SW 1271 (cell line): ENCODE measurements around the gene MYO9B.
"Not testable (repeated sequence)": the region's sequence is repeated elsewhere in the genome, so short reads cannot be mapped to it uniquely, and the experiment has no call there.

Experiments
- DNase-seq, 2 experiments: peaks; one replicate each; lab custom pipeline; 2025; lab: John Stamatoyannopoulos, UW

The MYO9B gene

DNA sequence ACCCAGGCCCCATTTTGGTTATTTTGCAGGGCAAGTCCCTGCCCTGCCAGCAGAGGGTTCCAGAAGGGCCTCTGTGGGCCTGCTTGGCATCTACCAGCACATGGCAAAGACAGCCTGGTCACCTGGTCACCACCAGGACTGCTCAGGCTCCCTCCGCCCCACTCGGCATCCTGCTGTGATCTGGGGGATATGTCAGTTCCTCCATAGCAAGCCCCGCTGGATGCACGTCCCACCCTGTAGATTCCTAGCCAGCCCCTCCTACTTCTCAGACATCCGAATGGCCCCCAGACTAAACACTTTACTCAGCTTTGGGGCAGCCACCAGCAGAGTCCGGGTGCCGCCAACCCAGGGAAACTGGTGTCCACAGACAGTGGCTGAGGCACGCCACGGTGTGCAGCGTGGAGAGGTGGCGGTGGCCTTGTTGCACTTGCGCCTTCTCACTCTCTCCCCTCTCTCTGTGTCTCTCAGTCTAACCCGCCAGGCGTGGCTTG is 107.7 kb downstream of the MYO9B start:
- DNase-seq: no peak

DNA sequence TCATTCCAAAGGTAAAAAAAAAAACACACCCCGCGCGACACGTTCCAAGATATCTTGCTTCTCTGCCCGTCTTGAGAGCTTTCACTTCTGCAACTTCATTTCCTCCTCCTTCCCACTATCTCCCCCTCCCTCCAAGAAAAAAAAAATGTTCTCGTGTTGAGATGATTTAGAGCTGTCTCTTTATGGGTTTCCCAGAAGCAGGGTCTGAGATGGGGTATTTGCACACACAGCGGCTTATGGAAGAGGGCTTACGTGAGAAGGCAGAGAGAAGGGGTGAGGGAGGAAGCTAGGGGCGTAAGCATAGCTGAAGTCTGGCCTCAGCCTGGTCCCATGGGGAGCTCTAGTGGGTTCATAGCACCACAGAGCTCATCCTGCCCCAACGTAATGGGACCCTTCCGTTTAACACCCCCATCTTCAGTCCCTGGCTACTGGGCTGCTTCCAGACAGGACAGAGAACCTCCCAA is 108.3 kb downstream of the MYO9B start:
- no peak for DNase-seq

DNA sequence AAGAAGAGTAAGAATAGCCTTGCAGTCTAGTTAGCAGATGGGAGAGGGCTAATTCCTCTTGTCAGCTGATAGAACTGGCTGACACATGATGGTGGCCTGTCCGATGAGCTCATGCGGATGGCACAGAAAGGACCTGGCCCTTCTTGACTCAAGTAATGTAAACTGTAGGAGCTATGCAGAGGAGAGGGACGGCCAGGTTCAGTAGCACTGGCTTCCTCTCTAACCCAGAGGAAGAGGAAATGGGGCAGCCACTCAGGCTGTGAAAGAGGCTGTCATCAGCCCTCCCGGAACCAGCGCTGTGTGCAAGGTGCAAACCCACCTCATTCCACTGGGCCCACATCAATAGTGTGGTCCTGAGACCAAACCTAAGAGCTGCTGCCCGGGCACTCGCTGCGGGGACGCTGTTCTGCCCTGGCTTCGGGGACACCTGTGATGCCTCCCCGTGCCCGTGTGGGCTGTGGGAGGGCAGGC is 108.8 kb downstream of the MYO9B start:
- no peak for DNase-seq

DNA sequence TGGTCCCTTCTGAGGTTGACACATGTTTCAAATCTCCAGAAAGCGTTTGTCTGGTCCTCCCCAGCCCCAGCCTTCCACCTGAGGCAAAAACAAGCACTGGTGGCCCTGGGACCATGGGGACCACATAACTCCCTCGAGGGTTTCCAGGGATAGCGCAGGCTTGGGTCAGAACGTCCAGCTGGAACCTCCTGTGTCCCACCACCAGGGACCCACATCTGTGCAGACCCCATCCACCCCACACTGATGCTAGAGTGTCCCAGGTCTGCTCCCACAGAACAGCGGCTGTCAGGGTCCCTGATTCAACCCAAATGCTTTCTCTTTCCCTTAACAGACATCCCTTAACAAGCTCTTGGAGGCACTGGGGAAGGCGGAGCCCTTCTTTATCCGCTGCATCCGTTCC is 110.0 kb downstream of the MYO9B start:
- no peak for DNase-seq

DNA sequence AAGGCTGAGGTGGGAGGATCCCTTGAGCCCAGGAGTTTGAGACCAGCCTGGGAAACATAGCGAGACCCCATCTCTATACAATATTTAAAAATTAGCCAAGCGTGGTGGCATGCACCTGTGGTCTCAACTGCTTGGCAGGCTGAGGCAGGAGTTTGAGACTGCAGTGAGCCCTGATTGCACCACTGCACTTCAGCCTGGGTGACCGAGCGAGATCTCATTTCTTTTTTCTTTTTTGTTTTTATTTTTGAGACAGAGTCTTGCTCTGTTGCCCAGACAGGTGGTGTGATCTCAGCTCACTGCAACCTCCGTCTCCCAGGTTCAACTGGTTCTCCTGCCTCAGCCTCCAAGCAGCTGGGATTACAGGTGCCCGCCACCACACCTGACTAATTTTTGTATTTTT is 116.2 kb downstream of the MYO9B start:
- DNase-seq: not testable (repeated sequence)

DNA sequence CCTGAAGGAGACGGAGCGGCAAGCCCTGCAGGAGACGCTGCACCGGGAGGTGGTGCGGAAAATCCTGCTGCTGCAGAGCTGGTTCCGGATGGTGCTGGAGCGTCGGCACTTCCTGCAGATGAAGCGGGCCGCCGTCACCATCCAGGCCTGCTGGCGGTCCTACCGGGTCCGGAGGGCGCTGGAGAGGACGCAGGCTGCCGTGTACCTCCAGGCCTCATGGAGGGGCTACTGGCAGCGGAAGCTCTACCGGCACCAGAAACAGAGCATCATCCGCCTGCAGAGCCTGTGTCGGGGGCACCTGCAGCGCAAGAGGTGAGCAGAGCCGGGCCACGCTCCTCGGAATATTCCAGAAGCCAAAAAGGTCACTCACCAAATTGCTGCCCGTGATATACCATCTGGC is 117.2 kb downstream of the MYO9B start:
- no peak for DNase-seq

DNA sequence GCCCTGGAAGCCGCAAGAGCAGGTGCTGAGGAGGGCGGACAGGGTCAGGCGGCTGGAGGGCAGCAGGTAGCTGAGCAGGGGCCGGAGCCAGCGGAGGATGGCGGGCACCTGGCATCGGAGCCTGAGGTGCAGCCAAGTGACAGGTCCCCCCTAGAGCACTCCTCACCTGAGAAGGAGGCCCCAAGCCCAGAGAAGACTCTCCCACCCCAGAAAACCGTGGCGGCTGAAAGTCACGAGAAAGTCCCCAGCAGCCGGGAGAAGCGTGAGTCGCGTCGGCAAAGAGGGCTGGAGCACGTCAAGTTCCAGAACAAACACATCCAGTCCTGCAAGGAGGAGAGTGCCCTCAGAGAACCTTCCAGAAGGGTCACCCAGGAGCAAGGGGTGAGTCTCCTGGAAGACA is 119.0 kb downstream of the MYO9B start:
- no peak for DNase-seq

DNA sequence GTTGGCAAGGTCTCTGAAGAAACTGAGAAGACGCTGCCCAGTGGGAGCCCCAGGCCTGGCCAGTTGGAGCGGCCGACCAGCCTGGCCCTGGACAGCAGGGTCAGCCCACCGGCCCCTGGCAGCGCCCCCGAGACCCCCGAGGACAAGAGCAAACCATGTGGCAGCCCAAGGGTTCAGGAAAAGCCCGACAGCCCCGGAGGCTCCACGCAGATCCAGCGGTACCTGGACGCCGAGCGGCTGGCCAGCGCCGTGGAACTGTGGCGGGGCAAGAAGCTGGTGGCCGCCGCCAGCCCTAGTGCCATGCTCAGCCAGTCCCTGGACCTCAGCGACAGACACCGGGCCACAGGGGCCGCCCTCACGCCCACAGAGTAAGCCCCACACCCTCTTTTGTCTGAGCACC is 119.5 kb downstream of the MYO9B start:
- no peak for DNase-seq

DNA sequence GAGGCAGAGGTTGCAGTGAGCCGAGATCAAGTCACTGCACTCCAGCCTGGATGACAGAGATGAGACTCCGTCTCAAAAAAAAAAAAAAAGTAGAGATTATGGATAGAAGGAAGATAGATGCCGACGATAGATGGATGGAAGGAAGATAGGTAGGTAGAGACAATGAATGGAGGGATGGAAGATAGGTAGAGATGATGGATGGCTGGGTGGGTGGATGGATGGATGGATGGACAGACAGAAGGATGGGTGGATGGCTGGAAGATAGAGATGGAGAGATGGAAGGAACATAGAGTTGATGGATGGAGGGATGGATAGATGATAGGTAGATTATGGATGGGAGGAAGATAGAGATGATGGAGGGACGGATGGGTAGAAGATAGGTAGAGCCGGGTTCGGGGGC is 121.0 kb downstream of the MYO9B start:
- DNase-seq: no peak

DNA sequence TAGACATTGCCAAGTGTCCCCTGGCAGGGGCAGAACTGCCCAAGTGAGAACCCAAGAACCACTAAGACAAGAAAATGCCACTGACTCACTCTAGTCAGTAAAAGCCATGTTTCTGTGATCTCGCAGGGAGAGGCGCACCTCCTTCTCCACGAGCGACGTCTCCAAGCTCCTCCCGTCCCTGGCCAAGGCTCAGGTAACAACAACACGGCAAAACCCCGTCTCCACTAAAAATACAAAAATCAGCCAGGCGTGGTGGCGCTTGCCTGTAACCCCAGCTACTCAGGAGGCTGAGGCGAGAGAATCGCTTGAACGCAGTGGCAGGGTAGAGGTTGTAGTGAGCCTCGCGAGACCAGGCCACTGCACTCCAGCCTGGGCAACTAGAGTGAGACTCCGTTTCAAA is 122.1 kb downstream of the MYO9B start:
- DNase-seq: no peak

DNA sequence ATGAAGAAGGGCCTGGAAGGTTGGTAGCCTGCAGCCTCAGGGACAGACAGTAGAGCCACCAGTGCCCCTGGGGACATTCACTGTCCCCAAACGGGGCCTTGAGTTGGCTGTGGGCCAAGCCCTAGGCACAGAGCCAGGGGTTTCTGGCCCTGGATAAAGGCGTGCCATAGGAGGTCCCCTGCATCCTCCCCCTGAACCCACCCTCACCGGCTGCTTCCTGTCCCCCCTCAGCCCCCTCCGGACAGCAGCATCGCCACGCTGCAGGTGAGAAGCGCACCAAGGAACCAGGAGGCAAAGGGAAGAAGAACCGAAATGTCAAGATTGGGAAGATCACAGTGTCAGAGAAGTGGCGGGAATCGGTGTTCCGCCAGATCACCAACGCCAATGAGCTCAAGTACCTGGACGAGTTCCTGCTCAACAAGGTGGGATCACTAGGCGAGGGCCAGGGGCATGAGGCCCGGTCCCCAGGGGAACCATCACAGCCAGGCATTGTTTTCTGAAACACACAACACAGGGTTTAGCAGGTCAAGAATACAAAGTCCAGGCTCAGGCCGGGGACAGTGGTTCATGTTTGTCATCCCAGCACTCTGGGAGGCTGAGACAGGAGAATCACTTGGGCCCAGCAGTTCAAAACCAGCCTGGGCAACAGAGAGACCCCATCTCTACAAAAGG is 125.0 kb downstream of the MYO9B start:
- no peak for DNase-seq

DNA sequence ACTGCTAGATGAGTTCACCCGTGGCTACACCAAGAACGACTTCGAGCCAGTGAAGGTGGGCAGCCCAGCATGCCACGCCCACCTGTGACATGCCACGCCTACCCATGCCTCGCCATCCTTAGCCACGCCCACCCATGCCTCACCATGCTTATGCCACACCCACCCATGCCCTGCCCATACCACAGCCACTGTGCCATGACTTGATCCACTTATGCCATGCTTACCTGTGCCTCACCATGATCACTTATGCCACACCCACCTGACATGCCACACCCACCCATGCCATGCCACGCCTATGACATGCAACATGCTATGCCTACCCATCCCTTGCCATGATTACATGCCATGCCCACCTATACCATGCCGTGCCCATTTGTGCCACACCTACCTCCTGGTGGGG is 126.7 kb downstream of the MYO9B start:
- no peak for DNase-seq

DNA sequence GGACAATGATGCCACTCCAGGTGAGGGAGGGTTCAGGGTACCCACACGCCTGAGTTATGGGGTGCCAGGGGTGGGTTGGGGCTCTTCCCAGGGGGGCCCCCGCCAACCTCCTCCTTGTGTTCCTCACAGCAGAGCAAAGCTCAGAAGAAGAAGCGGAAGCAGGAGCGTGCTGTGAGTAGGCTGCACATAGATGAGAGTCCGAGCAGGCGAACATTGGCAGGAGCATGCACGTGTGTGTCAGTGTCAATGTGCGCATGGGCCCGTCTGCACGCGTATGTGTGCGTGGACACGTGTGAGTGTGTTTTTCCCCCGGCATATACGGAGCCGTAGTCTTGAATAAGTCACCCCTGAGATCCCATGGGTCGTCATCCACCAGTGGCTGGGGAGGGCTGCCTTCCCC is 127.1 kb downstream of the MYO9B start:
- DNase-seq: no peak

DNA sequence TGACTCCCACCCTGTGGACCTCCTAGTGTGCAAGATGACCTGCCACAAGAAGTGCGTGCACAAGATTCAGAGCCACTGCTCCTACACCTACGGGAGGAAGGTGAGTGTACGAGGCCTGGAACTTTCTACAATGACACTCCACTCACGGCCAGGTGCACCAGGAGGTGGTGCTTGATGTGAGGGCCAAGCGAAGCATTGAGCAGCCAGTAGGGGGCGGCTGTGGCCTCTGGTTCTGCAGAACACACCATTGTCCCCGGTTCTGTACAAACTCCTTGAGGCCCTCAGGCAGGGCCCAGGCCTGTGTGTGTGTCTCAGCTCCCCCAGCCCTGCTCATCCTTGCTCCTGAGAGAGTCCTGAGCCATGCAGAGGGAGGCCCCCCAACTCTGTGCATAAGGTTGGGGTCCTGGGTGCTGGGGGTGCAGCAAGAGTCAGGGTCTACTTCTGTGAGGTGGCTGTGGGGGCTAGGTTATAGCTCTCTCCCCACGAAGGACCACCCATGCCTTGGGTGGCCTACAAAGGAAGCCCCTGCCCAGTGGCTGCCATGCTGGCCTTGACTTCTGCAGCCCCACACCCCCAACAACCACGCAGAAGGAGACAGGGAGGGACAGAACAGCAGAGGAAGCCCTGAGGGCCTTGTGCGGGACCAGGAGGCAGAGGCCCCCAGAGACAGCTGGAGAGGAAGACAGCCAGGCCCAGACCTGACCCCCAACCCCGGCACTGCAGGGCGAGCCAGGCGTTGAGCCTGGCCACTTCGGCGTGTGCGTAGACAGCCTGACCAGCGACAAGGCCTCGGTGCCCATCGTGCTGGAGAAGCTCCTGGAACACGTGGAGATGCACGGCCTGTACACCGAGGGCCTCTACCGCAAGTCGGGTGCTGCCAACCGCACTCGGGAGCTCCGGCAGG is 129.9 kb downstream of the MYO9B start:
- peak in 1 of 2 experiments; percentile 24 for DNase-seq

DNA sequence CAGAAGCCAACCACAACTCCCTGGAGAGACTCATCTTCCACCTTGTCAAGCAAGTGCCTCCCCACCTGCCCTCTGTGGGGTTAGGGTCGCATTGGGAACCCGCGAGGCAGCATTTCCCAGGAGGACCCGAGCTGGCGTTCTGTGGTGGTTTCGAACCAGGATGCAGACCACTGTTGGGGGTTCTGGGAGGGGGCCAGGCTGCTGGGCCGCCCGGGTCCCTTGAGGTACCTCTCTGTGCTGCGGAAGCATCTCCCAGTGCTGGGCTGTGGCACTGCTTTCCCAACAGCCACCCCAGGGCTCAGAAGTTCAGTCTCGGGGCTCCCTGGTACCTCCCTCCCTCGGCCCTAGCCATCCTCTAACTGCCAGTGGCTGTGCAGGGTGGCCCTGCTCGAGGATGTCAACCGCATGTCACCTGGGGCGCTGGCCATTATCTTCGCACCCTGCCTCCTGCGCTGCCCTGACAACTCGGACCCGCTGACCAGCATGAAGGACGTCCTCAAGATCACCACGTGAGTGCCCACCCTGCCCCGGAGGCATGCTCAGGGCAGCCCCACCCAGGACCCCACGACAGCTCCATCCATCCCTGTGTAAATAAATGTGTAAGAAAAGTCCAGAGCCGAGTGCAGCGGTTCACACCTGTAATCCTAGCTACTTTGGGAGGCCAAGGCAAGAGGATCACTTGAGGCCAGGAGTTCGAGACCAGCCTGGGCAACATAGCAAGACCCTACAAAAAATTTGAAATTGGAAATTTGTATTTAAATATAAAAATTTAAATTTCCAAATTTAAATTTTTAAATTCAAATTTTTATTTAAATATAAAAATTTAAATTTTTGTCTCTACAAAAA is 131.4 kb downstream of the MYO9B start:
- DNase-seq: no peak

DNA sequence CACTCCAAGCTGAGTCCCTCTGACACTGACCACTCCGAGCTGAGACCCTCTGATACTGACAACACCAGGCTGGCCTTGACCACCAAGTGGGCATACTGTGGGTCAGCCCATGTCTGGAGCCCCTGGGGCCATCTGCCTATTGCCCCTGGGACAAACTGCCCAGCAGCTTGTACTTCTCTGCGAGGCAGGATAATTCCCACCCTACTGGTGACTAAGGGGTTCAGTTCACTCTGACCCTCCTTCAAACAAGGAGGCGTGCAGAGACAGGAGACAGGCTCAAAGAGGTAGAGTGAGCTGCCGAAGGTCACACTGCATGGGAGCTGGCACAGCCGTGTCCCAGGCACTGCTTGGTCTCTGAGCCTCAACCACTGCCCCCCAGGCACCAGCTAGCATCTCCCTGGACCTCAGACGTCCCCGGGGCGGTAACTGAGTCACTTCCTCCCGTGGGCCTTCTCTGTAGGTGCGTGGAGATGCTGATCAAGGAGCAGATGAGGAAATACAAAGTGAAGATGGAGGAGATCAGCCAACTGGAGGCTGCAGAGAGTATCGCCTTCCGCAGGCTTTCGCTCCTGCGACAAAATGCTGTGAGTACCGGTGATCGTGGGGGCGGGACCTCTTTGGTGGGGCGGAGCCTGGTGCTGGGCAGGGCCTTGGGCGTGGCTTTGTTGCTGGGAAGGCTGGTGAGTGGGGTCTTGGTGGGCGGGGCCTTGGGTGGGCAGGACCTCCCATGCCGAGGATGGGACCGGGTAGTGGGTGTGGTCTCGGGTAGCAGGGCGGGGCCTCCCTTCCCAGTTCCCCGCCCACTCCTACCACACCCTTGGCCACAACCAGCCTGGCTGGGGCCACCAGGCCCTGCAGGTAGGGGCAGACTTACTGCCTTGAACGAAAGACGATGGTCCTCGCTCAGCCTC is 133.8 kb downstream of the MYO9B start:
- peak in 1 of 2 experiments; percentile 18 for DNase-seq

DNA sequence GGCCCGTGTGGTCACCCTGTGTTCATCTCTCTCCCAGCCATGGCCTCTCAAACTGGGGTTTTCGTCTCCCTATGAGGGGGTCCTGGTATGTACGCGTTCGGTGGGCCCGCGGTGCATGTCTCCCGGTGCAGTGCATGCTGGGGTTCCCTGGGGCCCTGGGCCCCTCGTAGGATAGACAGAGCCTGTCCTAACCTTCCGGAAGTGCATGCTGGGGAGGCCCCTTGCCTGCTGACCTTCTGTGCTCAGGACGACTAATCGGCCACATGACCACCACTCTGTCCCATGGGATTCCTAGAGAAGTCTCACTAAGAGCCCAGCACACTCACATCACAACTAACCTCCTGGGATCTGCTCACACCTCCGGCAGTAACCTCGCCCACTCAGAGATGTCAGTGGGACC is 134.7 kb downstream of the MYO9B start:
- DNase-seq: no peak

DNA sequence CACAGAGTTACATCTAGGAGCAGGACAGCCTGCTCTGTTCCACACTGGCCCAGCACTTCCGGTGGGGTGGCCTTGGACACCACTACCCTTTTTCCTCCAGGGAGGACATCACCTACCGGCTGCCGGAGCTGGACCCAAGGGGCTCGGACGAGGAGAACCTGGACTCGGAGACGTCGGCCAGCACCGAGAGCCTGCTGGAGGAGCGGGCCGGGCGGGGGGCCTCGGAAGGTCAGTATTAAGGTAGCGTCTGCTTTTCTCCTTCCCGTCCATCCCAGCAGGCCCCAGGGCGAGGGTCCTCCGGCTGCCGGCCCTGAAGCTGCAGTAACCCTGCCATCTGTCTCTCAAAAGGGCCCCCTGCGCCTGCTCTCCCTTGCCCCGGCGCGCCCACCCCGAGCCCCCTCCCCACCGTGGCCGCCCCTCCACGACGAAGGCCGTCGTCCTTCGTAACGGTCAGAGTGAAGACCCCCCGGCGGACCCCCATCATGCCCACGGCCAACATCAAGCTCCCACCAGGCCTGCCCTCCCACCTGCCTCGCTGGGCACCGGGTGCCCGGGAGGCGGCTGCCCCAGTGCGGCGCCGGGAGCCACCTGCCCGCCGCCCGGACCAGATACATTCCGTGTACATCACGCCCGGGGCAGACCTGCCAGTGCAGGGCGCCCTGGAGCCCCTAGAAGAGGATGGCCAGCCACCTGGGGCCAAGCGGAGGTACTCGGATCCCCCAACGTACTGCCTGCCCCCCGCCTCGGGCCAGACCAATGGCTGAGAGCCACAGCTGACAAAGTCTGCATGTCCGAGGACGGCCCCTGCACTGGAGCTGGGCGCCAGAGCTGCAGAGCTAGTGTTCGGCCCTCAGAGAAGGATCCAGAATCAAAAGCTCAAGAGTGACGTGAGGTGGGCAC is 136.2 kb downstream of the MYO9B start:
- DNase-seq: no peak

DNA sequence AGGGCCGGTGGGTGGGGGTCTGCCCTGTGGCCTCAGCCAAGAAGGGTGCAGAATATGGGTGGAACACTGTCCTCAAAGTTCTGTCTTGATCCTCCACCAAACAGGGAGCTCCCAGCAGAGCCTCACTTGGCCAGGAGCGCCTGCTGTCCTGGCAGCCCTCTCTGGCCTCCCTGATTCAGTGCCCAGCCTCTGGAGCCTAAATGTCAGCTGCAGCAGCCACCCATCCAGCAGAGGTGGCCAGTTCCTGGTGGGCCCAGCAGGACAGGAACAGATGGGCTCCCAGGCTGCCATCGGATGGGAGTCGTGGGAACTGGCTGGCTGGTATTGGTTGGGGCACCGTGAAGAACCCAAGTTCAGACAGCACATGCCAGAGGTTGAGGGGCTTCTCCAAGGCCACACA is 137.8 kb downstream of the MYO9B start:
- no peak for DNase-seq

DNA sequence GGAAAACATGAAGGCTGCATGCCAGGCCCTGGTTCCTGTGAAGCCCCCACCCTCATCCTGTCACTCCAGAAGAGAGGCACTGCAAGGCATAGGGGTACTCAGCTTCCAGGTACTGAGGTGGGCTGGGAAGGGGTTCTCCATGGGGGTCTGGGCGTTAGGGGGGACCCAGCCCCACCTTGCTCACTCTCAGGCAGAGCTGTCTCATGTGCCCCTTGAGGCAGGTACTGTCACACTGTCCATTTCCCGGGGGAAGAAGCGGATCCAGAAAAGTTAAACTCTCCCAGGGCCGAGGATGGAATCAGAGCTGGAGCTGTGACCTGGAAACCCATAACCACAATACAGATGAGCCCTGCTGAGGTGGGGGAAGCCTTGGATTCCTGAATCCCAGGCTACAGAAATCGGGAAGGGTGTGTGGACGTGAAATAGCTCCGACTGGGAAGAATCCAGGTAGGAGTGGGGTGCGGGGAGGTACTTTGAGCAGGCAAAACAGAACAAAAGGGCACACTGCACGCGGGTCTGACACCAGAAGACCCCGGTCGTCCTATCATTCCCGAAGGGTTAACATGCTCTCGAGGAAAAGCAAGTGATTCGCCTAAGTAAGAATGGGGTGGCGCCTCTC is 139.0 kb downstream of the MYO9B start:
- DNase-seq: no peak
